ENCODE measurements around the gene C12orf76.

DNA sequence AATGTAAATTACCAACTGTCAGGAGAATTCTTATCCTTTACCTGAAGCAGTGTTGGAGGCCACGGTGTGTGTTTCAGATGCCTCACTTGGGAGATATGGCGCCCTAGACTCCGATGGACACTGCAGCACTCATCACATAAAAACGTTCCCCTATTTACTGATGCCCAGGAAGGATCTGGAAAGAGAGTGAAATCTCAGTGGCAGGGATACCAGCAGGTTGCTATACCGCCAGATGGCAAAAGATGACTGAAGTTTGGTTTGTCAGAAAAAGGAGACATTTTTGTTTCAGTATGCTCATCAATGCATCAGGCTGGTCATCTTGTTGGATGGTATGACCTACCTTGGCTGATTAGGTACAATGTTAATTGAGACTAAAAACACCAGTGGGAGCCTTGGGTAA is 56.7 kb downstream of the C12orf76 start:
- TF ChIP-seq, protein P1, sequence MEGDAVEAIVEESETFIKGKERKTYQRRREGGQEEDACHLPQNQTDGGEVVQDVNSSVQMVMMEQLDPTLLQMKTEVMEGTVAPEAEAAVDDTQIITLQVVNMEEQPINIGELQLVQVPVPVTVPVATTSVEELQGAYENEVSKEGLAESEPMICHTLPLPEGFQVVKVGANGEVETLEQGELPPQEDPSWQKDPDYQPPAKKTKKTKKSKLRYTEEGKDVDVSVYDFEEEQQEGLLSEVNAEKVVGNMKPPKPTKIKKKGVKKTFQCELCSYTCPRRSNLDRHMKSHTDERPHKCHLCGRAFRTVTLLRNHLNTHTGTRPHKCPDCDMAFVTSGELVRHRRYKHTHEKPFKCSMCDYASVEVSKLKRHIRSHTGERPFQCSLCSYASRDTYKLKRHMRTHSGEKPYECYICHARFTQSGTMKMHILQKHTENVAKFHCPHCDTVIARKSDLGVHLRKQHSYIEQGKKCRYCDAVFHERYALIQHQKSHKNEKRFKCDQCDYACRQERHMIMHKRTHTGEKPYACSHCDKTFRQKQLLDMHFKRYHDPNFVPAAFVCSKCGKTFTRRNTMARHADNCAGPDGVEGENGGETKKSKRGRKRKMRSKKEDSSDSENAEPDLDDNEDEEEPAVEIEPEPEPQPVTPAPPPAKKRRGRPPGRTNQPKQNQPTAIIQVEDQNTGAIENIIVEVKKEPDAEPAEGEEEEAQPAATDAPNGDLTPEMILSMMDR (IDR thresholded peaks at IDR 0.05): no peak
- no peak for TF ChIP-seq EP300 (IDR thresholded peaks at IDR 0.05)
- no peak for TF ChIP-seq POLR2A (IDR thresholded peaks at IDR 0.05)

All from tibial nerve (tissue), 4 donors.